HepG2 (cell line): ENCODE results near the gene GANC. TPM values are rescaled to one million over a fixed set of nuclear protein-coding genes. Genes with fewer than 3 reads are reported as not detected.

Source experiments
- BCL6 ChIP-seq: IDR thresholded peaks from 2 replicates; pipeline ENCODE4 v1.6.1; 2016; ENCODE audit warnings: missing genetic modification reagents, missing compliant biosample characterization
- ETS1 ChIP-seq: sonication (generic); formaldehyde crosslinking; IDR thresholded peaks from 2 replicates; pipeline ENCODE4 v1.4.0; 2020; ENCODE audit warnings: missing genetic modification reagents
- FOXM1 ChIP-seq: sonication (generic); formaldehyde crosslinking; IDR thresholded peaks from 2 replicates; pipeline ENCODE4 v1.5.0; 2020; ENCODE audit warnings: missing genetic modification reagents
- HBP1 ChIP-seq: IDR thresholded peaks from 2 replicates; pipeline ENCODE4 v1.6.1; 2016; ENCODE audit warnings: low read depth, control low read depth
- IRF1 ChIP-seq: sonication (generic); formaldehyde crosslinking; IDR thresholded peaks from 2 replicates; pipeline ENCODE4 v1.4.0; 2020; ENCODE audit warnings: low read depth, mild to moderate bottlenecking, missing genetic modification reagents
- MYPOP ChIP-seq: sonication (generic); formaldehyde crosslinking; IDR thresholded peaks from 2 replicates; pipeline ENCODE4 v1.8.1; 2023; ENCODE audit warnings: mild to moderate bottlenecking, moderate library complexity, missing genetic modification reagents
- TARDBP ChIP-seq: sonication (generic); formaldehyde crosslinking; IDR thresholded peaks from 2 replicates; pipeline ENCODE4 v1.8.0; 2022; ENCODE audit warnings: mild to moderate bottlenecking, missing genetic modification reagents
- THAP9 ChIP-seq: sonication (generic); formaldehyde crosslinking; IDR thresholded peaks from 2 replicates; pipeline ENCODE4; 2020; ENCODE audit warnings: missing genetic modification reagents, mild to moderate bottlenecking, borderline replicate concordance
- YY1 ChIP-seq: IDR thresholded peaks from 2 replicates; pipeline ENCODE4 v1.6.1; 2011; ENCODE audit warnings: low read length, low read depth, moderate library complexity, mild to moderate bottlenecking; ENCODE audit not compliant: insufficient read depth, insufficient replicate concordance
- ZNF121 ChIP-seq: sonication (generic); formaldehyde crosslinking; IDR thresholded peaks from 2 replicates; pipeline ENCODE4 v1.5.0; 2020; ENCODE audit warnings: mild to moderate bottlenecking, missing genetic modification reagents
- ZNF335 ChIP-seq: sonication (generic); formaldehyde crosslinking; IDR thresholded peaks from 2 replicates; pipeline ENCODE4 v1.4.0; 2020; ENCODE audit warnings: missing genetic modification reagents
- ZNF430 ChIP-seq: sonication (generic); formaldehyde crosslinking; IDR thresholded peaks from 2 replicates; pipeline ENCODE4 v1.9.0; 2021; ENCODE audit warnings: mild to moderate bottlenecking, missing genetic modification reagents
- ZNF468 ChIP-seq: sonication (generic); formaldehyde crosslinking; IDR thresholded peaks from 2 replicates; pipeline ENCODE4 v1.8.0; 2022; ENCODE audit warnings: mild to moderate bottlenecking, moderate library complexity, missing genetic modification reagents
- ZNF674 ChIP-seq: sonication (generic); formaldehyde crosslinking; IDR thresholded peaks from 2 replicates; pipeline ENCODE4 v1.5.0; 2020; ENCODE audit warnings: low read depth, mild to moderate bottlenecking, missing genetic modification reagents
- ZSCAN22 ChIP-seq: sonication (generic); formaldehyde crosslinking; IDR thresholded peaks from 2 replicates; pipeline ENCODE4 v1.4.0; 2020; ENCODE audit warnings: mild to moderate bottlenecking, missing genetic modification reagents
- polyA plus RNA-seq, 8 experiments: library from polyadenylated mRNA; depleted of rRNA in 3 of 8; stranded (reverse) in 7 of 8; unstranded in 1 of 8; fragments of >200 nt; fragmentation: Illumina TruSeq in 4 of 8; extraction: Trizol in 4 of 8; gene quantifications; 2 replicates each; pipeline versions ENCODE4 v1.2.1 to v1.2.3, GENCODE V29; 2011 to 2016; ENCODE audit warnings: low read depth in 4 of 8, missing spikeins in 1 of 8, mixed read lengths in 1 of 8; ENCODE audit not compliant: insufficient read depth in 1 of 8
- total RNA-seq, 5 experiments: library from RNA; depleted of rRNA; stranded (reverse); fragments of >200 nt; fragmentation: Illumina TruSeq; extraction: Trizol; gene quantifications; 2 replicates each; pipeline ENCODE4 v1.2.3, GENCODE V29; 2016; ENCODE audit warnings: low read depth in 1 of 5

Gene GANC
- total and polyA plus RNA-seq, 2 of the 13 experiments (the other 11 are each of a cell fraction or from before 2014, with no cell fraction given) = 17.0 to 21.0 TPM

GRCh38 chr15:42272939-42273899 lies at the start of gene GANC, which contains the start of gene TMEM87A (continued):
- TF ChIP-seq IRF1 (peak; percentile 33; the same call in 1 of the 2 replicates), ZNF430 (CRISPR knock-in tag) (peak; percentile 84; the same call in 1 of the 2 replicates), MYPOP (CRISPR knock-in tag) (peak; percentile 81; the same call in 1 of the 2 replicates), ZNF121 (no peak), ZNF468 (CRISPR knock-in tag) (no peak), TARDBP (CRISPR knock-in tag) (peak; percentile 52; the same call in 1 of the 2 replicates), ETS1 (CRISPR knock-in tag) (no peak), ZSCAN22 (CRISPR knock-in tag) (no peak), HBP1 (peak; percentile 50; the same call in 1 of the 2 replicates), ZNF674 (CRISPR knock-in tag) (no peak), ZNF335 (CRISPR knock-in tag) (no peak), FOXM1 (CRISPR knock-in tag) (no peak), THAP9 (CRISPR knock-in tag) (peak; percentile 100), BCL6 (CRISPR knock-in tag) (0 out of 2 replicates have a peak, but pooled peaks have one; percentile 21), YY1 (peak; percentile 95)
